Testis (tissue), 2 donors: ENCODE measurements around the gene RIPOR2.

Experiments used
- POLR2A ChIP-seq: fragments of 450-650 bp; IDR thresholded peaks from one replicate; pipeline ENCODE4 v1.6.1; 2017; ENCODE audit warnings: antibody characterized with exemption, mild to moderate bottlenecking, moderate library complexity
- TF ChIP-seq, protein P1 (sequence below), 3 experiments: fragments of 450-650 bp in 2 of 3; fragments of 200-600 bp in 1 of 3; sonication (generic) in 1 of 3; IDR thresholded peaks; one replicate each; pipeline ENCODE4 v1.5.1; 2016 to 2019; ENCODE audit warnings: antibody characterized with exemption in 3 of 3, mild to moderate bottlenecking in 2 of 3, moderate library complexity in 1 of 3

DNA sequence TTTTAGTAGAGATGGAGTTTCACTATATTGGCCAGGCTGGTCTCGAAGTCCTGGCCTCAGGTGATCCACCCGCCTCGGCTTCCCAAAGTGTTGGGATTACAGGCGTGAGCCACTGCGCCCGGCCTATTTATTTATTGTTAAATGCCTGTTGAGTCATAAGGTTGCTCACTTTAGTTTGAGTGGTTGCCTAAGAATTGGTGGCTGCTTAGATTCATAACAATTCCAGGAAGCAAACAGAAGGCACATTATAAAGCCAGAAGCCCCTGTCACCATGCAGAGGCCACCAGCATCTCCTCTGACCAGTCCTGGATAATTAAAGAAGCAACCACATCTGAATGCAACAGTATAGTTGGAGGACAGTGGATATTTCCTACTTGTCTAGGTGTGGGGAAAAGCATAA, 113.1 kb downstream of the RIPOR2 start:
- TF ChIP-seq, protein P1, sequence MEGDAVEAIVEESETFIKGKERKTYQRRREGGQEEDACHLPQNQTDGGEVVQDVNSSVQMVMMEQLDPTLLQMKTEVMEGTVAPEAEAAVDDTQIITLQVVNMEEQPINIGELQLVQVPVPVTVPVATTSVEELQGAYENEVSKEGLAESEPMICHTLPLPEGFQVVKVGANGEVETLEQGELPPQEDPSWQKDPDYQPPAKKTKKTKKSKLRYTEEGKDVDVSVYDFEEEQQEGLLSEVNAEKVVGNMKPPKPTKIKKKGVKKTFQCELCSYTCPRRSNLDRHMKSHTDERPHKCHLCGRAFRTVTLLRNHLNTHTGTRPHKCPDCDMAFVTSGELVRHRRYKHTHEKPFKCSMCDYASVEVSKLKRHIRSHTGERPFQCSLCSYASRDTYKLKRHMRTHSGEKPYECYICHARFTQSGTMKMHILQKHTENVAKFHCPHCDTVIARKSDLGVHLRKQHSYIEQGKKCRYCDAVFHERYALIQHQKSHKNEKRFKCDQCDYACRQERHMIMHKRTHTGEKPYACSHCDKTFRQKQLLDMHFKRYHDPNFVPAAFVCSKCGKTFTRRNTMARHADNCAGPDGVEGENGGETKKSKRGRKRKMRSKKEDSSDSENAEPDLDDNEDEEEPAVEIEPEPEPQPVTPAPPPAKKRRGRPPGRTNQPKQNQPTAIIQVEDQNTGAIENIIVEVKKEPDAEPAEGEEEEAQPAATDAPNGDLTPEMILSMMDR (IDR thresholded peaks at IDR 0.05): no peak
- no peak for TF ChIP-seq POLR2A
